ENCODE data around the gene TTF1. TPM values are rescaled to one million over a fixed set of nuclear protein-coding genes. Genes with fewer than 3 reads are reported as not detected.

Gene TTF1
- total and polyA plus RNA-seq, 9 of the 15 experiments (the other 6 are each of a cell fraction or from before 2014, with no cell fraction given): 9.0 to 18.5 (median 15.8) TPM

DNA sequence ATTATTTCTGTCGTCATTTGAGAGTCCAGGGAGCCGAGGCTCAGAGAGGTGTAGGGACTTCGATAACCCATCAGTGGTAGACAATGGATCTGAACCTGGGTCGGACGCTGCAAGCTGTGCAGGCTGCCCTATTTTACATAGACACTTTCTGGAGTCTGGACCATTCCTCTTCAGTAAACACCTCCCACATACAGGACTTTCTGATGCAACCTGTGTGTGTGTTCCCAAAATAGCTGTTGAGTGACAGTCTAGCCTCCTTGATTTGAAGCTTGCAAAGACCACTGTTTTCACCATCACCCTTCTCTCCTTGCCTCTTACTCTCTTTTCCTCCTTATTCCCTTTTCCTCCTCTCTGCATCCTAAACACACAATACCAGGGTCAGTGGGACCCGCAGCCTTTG lies 34.1 kb upstream of the TTF1 start:
- FAIRE-seq (no peak), DNase-seq (ENCODE audit: extremely low read depth in 1 of 4, low spot score in 3 of 4) (no peak), ATAC-seq (peak; percentile 38; the same call in 2 of the 3 replicates)
- H3K4me2 ChIP-seq (ENCODE audit: insufficient read depth, low read length): no peak overlapping the region
- in situ Hi-C loops (cut with MboI) (no loop called here), intact Hi-C loops (cut with micrococcal nuclease) (no loop called here)
- no peaks in the 10 kb centered on the region for H3K36me3 ChIP-seq (ENCODE audit: control insufficient read depth, insufficient read depth, low read length)
- H3K9ac ChIP-seq (ENCODE audit: insufficient read depth in 1 of 2, low read depth in 2 of 2, low read length in 2 of 2): no peak overlapping the region
- no peaks in the 10 kb centered on the region for H3K79me2 ChIP-seq (ENCODE audit: control insufficient read depth, insufficient read depth, low read length)
- peaks cover 53 to 60% of the 10 kb centered on the region in 2 experiments for H3K27me3 ChIP-seq (ENCODE audit: control insufficient read depth in 2 of 2, insufficient read depth in 2 of 2, low read length in 2 of 2)
- H3K4me1 ChIP-seq (replicated peaks in 1 of 2; ENCODE audit: control insufficient read depth in 2 of 2, insufficient read depth in 2 of 2, low read length in 2 of 2): no peaks in the 10 kb centered on the region
- no peaks in the 10 kb centered on the region for H3K9me3 ChIP-seq (replicated peaks; ENCODE audit: control insufficient read depth, insufficient read depth, low read depth, low read length)
- BruUV-seq (replicated peaks): no TSS peak
- H3K4me3 ChIP-seq: no peak overlapping the region
- CTCF ChIA-PET (ENCODE audit: low intra/inter-chr PET ratio): no interaction called here
- H2AFZ ChIP-seq (ENCODE audit: low read depth, low read length): no peak overlapping the region
- 7% methylated on average over 6 of the region's 6 CpGs for WGBS (ENCODE audit: insufficient coverage, low coverage, missing lambda C conversion rate)
- POLR2A ChIA-PET: no interaction called here
- H4K20me1 ChIP-seq (replicated peaks; ENCODE audit: control insufficient read depth, insufficient read depth, low read length): no peaks in the 10 kb centered on the region
- H3K27ac ChIP-seq (ENCODE audit: extremely low read depth, low read depth, low read length): no peak overlapping the region
- peaks cover 2% of the 10 kb centered on the region for H3K9me1 ChIP-seq (ENCODE audit: control insufficient read depth, insufficient read depth, low read length)
- no peak for TF ChIP-seq KDM5B (IDR thresholded peaks at IDR 0.05; ENCODE audit: insufficient replicate concordance, low read depth, low read length)
- TF ChIP-seq POLR3A (IDR thresholded peaks at IDR 0.05; ENCODE audit: borderline replicate concordance, extremely low read depth, insufficient read depth, insufficient read length): no peak
- TF ChIP-seq ZNF311 (CRISPR knock-in tag; IDR thresholded peaks at IDR 0.05): no peak
- TF ChIP-seq, protein P1, sequence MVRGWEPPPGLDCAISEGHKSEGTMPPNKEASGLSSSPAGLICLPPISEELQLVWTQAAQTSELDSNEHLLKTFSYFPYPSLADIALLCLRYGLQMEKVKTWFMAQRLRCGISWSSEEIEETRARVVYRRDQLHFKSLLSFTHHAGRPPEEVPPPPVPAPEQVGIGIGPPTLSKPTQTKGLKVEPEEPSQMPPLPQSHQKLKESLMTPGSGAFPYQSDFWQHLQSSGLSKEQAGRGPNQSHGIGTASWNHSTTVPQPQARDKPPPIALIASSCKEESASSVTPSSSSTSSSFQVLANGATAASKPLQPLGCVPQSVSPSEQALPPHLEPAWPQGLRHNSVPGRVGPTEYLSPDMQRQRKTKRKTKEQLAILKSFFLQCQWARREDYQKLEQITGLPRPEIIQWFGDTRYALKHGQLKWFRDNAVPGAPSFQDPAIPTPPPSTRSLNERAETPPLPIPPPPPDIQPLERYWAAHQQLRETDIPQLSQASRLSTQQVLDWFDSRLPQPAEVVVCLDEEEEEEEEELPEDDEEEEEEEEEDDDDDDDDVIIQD (CRISPR knock-in tag; IDR thresholded peaks at IDR 0.05): no peak
- no peak for TF ChIP-seq CEBPG (CRISPR knock-in tag; IDR thresholded peaks at IDR 0.05)
- TF ChIP-seq CEBPG (tag; conservative IDR thresholded peaks at IDR 0.05 in 1 of 2, IDR thresholded peaks at IDR 0.05 in 1 of 2): 0 out of 4 replicates have a peak, but pooled peaks of 1 of the 2 experiments have one; percentile 53
- TF ChIP-seq, protein P2, sequence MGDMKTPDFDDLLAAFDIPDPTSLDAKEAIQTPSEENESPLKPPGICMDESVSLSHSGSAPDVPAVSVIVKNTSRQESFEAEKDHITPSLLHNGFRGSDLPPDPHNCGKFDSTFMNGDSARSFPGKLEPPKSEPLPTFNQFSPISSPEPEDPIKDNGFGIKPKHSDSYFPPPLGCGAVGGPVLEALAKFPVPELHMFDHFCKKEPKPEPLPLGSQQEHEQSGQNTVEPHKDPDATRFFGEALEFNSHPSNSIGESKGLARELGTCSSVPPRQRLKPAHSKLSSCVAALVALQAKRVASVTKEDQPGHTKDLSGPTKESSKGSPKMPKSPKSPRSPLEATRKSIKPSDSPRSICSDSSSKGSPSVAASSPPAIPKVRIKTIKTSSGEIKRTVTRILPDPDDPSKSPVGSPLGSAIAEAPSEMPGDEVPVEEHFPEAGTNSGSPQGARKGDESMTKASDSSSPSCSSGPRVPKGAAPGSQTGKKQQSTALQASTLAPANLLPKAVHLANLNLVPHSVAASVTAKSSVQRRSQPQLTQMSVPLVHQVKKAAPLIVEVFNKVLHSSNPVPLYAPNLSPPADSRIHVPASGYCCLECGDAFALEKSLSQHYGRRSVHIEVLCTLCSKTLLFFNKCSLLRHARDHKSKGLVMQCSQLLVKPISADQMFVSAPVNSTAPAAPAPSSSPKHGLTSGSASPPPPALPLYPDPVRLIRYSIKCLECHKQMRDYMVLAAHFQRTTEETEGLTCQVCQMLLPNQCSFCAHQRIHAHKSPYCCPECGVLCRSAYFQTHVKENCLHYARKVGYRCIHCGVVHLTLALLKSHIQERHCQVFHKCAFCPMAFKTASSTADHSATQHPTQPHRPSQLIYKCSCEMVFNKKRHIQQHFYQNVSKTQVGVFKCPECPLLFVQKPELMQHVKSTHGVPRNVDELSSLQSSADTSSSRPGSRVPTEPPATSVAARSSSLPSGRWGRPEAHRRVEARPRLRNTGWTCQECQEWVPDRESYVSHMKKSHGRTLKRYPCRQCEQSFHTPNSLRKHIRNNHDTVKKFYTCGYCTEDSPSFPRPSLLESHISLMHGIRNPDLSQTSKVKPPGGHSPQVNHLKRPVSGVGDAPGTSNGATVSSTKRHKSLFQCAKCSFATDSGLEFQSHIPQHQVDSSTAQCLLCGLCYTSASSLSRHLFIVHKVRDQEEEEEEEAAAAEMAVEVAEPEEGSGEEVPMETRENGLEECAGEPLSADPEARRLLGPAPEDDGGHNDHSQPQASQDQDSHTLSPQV (IDR thresholded peaks at IDR 0.05): no peak
- TF ChIP-seq HSF4 (CRISPR knock-in tag; IDR thresholded peaks at IDR 0.05; ENCODE audit: borderline replicate concordance): no peak
- TF ChIP-seq ZNF212 (CRISPR knock-in tag; IDR thresholded peaks at IDR 0.05): no peak
- no peak for TF ChIP-seq ZNF644 (tag; IDR thresholded peaks at IDR 0.05; ENCODE audit: low read depth)
- TF ChIP-seq RBM15 (IDR thresholded peaks at IDR 0.05; ENCODE audit: insufficient read depth, low read length): no peak
- TF ChIP-seq, protein P3, sequence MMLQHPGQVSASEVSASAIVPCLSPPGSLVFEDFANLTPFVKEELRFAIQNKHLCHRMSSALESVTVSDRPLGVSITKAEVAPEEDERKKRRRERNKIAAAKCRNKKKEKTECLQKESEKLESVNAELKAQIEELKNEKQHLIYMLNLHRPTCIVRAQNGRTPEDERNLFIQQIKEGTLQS (IDR thresholded peaks at IDR 0.05): peak; percentile 11; the same call in 1 of the 2 replicates
- TF ChIP-seq, protein P3 (CRISPR knock-in tag; conservative IDR thresholded peaks at IDR 0.05): no peak
- TF ChIP-seq MTA1 (IDR thresholded peaks at IDR 0.05; ENCODE audit: borderline replicate concordance): no peak
- no peak for TF ChIP-seq ZZZ3 (IDR thresholded peaks at IDR 0.05)
- TF ChIP-seq OTX1 (CRISPR knock-in tag; IDR thresholded peaks at IDR 0.05): no peak
- TF ChIP-seq MEF2D (tag; conservative IDR thresholded peaks at IDR 0.05; ENCODE audit: low read depth): 0 out of 2 replicates have a peak, but pooled peaks have one; percentile 47

Measured in K562 (cell line).